Right lobe of liver (tissue), 4 donors: Measurements from ENCODE around the gene GALNT12.

ENCODE experiments used
- POLR2A ChIP-seq: fragments of 450-650 bp; IDR thresholded peaks from one replicate; pipeline ENCODE4 v1.6.1; 2017; ENCODE audit warnings: antibody characterized with exemption, mild to moderate bottlenecking
- TF ChIP-seq, protein P1 (sequence below), 4 donors: fragments of 200-600 bp in 3 of 4; fragments of 450-650 bp in 1 of 4; IDR thresholded peaks; one replicate each; pipeline versions ENCODE4 v1.5.1 to v1.8.0; 2016 to 2022; ENCODE audit warnings: antibody characterized with exemption in 4 of 4, mild to moderate bottlenecking in 2 of 4
- donor health status: DM: no; HTN: no; CAD: no.
- donor health status: DM: no; HTN: no; CAD: no.
- donor health status: DM: no; HTN: yes; CAD: no.

DNA sequence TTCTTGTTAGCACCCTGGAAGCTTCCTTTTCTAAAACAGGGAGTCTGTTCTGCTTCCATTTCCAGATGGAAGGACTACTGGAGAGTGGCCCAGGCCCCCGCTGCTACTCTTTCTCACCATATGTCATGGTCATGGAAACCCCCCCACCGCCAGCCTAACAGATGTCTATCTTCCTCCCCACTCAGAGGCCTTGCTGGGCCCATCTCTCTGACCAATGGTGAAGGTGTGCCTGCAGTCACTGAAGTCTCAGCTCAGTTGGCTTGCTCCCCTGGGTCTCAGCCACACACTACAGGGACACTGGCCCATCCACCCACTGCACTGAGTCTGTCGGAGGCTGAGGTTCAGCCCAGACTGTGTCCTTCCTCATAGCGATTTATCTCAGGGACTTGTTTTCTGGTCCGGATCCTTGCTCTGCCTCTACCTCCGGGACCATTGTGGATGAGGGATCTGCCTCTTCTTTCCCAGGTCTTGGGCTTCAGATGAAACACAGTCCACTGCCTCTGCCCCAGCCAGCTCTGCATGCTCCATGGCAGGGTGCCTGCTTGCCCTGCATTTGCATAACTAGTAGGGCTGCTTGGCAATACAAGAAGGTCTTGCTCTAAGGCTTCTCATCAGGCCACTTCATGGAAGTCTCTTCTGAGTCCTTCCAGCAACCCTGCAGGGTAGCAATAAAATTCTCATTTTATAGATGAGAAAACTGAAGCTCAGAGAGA is 30.8 kb downstream of the GALNT12 start:
- TF ChIP-seq, protein P1, sequence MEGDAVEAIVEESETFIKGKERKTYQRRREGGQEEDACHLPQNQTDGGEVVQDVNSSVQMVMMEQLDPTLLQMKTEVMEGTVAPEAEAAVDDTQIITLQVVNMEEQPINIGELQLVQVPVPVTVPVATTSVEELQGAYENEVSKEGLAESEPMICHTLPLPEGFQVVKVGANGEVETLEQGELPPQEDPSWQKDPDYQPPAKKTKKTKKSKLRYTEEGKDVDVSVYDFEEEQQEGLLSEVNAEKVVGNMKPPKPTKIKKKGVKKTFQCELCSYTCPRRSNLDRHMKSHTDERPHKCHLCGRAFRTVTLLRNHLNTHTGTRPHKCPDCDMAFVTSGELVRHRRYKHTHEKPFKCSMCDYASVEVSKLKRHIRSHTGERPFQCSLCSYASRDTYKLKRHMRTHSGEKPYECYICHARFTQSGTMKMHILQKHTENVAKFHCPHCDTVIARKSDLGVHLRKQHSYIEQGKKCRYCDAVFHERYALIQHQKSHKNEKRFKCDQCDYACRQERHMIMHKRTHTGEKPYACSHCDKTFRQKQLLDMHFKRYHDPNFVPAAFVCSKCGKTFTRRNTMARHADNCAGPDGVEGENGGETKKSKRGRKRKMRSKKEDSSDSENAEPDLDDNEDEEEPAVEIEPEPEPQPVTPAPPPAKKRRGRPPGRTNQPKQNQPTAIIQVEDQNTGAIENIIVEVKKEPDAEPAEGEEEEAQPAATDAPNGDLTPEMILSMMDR (IDR thresholded peaks at IDR 0.05) = no peak
- no peak for TF ChIP-seq POLR2A
